ENCODE results near the gene POLR3B.
"Not testable (repeated sequence)": the region's sequence is repeated elsewhere in the genome, so short reads cannot be mapped to it uniquely, and the experiment has no call there.

The POLR3B gene

DNA sequence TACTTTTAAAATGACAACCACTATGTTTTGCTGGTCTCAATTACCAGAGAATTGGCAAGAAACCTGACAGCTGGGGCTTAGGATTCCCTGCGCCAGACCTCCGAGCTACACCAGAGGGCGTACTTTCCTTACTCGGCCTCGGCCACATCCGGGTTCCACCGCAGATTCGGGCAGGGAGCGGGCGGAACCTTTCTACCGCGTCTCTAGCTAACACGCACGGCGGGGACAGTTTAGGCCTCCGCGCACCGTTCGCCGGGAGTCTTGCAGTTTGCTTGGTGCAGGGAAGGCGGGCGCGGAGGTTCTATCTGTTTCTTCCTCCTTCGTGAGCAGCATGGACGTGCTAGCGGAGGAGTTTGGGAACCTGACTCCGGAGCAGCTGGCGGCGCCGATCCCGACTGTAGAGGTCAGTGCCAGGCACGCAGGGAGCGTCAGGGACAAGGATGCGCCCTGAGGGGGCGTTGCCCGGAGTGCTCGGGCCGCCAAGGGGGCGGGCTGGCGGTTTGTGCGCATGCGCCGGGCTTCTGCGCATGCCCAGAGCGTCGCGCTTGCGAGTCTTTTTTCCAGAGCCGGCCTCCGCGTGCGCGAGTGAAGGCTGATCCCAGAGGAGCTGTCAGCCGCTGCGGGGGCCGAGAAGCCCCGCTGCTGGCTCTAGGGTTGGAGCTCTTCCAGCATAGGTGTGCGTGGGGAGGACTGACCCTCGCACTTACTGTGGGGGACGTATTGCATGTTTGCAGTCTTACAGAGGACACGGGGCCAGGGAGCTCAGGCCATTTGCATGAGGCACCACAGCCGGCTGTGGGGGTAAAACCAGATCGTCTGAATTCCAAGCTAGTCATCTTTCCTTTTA lies at the start of gene POLR3B:
POLR3B (plus strand) TSS at position 200 of the 847 bp plus-strand sequence; CDS start at position 332, 132 bp downstream.
- DNase-seq (ENCODE audit: low read depth), result peak; percentile 70

GRCh38 chr12:106308121-106308520 lies 49.4 kb upstream of the POLR3B start:
- no peak for DNase-seq (ENCODE audit: low read depth)

- no peak for DNase-seq (ENCODE audit: low read depth)
Measured at GRCh38 chr12:106308611-106309010, 48.9 kb upstream of the POLR3B start.

GRCh38 chr12:106309671-106310505 lies 47.7 kb upstream of the POLR3B start:
- DNase-seq (ENCODE audit: low read depth), result no peak

DNA sequence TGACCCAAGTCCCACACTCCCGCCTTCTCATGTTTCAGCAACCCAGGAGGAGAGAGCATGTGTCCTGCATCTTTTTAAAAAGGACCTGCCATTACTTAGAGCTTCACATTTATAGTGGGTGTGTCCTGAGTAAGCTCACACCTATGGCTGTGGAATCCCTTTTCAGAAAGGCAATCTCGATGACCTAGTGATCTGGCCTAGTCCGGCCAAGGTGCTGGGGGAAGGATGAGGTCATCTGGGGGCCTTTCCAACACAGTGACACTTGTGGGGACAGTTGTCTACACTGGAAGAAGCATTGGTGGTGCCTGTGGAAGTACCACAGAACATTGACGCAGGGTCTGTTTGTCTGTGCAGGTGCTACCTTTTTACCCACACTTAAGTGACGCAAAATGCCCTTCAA lies 46.9 kb upstream of the POLR3B start:
- DNase-seq (ENCODE audit: low read depth), result no peak

GRCh38 chr12:106311139-106311538 lies 46.4 kb upstream of the POLR3B start:
- DNase-seq (ENCODE audit: low read depth), result no peak

DNA sequence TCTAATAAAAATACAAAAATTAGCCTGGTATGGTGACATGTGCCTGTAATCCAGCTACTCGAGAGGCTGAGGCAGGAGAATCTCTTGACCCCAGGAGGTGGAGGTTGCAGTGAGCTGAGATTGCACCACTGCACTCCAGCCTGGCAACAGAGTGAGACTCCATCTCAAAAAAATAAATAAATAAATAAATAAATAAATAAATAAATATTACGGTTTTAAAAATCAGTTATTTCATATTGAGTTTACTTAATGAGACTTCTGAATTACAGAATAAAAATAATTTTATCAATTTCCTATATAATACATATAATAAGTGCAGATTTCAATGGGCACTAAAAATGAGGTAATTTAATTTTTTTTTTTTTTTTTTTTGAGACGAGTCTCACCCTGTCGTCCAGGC lies 44.1 kb upstream of the POLR3B start:
- not testable (repeated sequence) for DNase-seq (ENCODE audit: low read depth)

DNA sequence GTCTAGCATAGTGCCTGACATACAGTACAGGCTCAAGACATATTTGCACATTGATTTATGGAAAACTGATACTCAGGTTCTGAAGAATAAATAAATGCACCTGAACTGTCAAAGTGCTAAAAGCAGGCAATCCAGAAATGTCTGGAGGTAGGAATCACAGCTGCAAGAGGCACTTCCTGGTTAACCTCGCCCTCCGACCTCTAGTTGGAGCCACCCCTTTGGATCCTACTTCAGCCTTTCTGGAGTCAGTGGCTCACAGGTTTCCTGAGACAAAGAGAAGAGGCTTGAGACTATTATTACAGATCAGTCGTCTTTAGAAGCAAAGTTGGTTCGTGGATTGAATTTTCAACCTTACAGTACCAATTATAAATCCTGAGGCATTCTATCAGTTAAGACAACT lies 42.0 kb upstream of the POLR3B start:
- DNase-seq (ENCODE audit: low read depth), result no peak

- no peak for DNase-seq (ENCODE audit: low read depth)
Measured at GRCh38 chr12:106317406-106318082, 40.0 kb upstream of the POLR3B start.

DNA sequence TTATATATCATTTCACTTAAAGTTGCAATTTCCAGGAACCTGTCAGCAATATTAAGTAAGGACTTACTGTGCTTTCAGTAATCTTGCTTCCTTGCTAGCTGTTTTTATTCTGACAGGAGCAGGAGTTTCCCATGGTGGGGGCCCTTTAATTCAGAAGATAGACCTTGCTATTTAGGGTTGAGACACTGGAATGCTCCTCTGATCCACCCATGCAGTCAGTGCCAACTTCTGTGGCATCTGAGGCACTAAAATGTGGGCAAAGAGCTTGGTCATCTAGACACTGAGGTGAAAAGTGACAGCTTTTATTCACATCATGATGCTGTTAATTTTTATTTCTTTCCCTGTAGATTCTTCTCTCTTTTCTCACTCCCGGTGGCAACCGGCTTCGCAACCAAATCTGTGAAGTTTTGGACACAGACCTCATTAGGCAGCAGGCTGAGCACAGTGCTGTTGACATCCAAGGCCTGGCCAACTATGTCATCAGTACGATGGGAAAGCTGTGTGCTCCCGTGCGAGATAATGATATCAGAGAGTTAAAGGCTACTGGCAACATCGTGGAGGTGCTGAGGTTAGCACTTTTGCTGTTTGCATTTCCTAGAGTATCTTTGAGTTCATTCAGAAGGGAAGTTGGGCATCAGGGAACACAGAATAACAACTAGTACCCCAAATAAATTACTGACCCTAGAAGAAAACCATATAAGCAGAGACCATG lies 36.3 kb upstream of the POLR3B start:
- no peak for DNase-seq (ENCODE audit: low read depth)

DNA sequence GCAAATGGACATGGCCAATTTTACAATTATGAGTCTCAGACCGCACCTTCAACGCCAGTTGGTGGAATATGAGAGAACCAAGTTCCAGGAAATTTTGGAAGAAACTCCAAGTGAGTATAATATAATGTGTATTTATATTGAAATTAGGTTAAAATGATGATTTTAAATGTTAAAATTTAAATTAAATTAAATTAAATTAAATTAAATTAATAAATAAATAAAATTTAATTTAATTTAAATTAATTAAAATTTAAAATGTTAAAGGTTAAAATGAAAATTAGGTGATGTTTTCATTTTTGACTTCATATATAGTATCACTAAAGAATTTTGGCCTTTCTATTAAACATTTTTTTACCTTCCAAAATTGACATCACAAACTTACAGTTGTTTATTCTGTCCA lies 34.0 kb upstream of the POLR3B start:
- DNase-seq (ENCODE audit: low read depth), result no peak

GRCh38 chr12:106327309-106327869 lies 30.2 kb upstream of the POLR3B start:
- no peak for DNase-seq (ENCODE audit: low read depth)

DNA sequence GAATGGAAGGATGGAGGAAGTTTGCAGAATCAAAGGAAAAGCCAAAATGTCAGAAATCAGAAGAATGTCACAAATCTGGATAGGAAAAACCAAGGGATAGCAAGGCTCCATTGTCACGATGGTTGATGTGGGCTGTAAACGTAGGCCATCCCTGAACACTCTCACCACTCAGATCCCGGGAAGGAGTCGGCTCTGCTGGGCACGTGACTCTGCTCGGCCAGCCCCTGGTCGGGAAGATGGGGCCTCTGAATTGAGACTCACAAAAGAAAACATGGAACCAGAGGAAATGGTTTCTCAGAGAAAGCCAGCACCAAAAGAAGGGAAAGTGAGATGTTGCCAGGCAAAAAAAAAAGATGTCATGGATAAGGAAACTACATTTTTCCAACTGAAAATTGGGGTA lies 28.8 kb upstream of the POLR3B start:
- no peak for DNase-seq (ENCODE audit: low read depth)

- no peak for DNase-seq (ENCODE audit: low read depth)
Measured at GRCh38 chr12:106329231-106329982, 28.1 kb upstream of the POLR3B start.

DNA sequence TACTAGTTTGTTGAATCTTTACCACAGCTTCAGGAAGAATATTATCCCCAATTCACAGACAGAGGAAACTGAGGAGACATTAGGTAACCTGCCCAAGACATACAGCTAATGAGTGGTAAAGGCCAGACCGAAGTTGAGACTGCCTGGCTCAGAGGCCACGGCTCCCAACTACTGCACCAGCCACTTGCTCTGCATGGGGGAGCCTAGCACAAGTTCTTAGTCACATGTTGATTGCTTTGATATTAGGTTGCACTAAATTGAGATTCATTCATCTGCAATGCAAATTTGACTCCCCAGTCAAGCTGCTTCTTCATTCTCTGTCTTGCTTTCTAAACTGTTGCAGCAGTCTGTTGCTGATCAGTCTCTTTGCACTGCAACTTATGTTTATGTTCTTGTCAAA lies 25.9 kb upstream of the POLR3B start:
- DNase-seq (ENCODE audit: low read depth), result no peak

DNA sequence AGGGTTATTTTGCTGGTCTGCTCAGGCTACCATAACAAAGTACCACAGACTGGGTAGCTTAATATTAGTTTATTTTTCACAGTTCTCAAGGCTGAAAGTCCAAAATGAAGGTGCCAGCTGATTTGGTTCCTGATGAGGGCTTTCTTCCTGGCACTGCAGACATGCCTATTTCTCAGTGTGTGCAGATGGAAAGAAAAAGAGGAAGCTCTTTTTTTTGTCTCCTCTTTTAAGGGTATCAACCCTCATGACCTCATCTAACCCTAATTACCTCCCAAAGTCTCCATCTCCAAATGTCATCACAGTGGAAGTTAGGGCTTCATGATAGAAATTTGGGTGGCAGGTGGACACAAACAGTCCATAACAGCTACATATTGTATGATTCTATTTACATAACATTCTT lies 25.0 kb upstream of the POLR3B start:
- no peak for DNase-seq (ENCODE audit: low read depth)

GRCh38 chr12:106333010-106333409 lies 24.5 kb upstream of the POLR3B start:
- no peak for DNase-seq (ENCODE audit: low read depth)

- no peak for DNase-seq (ENCODE audit: low read depth)
Measured at GRCh38 chr12:106333756-106334155, 23.8 kb upstream of the POLR3B start.

GRCh38 chr12:106341086-106341877 lies 16.3 kb upstream of the POLR3B start:
- DNase-seq (ENCODE audit: low read depth), result no peak
